ENCODE data around the gene RNFT1. TPM values are rescaled to one million over a fixed set of nuclear protein-coding genes. Genes with fewer than 3 reads are reported as not detected.
"Not testable (repeated sequence)": the region's sequence is repeated elsewhere in the genome, so short reads cannot be mapped to it uniquely, and the experiment has no call there.

Gene RNFT1
- total RNA-seq: 10 to 100 TPM; 23.9 to 25.0 TPM

GRCh38 chr17:59964482-59965328 is at the start of gene RNFT1:
TSS of gene RNFT1 (minus strand) at chr17:59964740. CDS start at chr17:59964663, 77 bp downstream.
- H3K36me3 Mint-ChIP-seq: peaks cover 3% of the 10 kb centered on the region
- DNase-seq: peak; percentile 97
- POLR2A ChIA-PET: interaction anchor here (0.6 to 1.8 kb wide), 7 partner anchors 72 to 632 kb away, joined by 3 to 11 read pairs (median 4); partner anchors contain the start of genes PTRH2, RPS6KB1, TUBD1 and VMP1
- peak within 1 kb of the TSS; percentile 96 for H3K27ac Mint-ChIP-seq
- peaks cover 15% of the 10 kb centered on the region for H3K4me1 Mint-ChIP-seq
- H3K4me3 Mint-ChIP-seq: peak within 1 kb of the TSS; percentile 97
- no peaks in the 10 kb centered on the region for H3K27me3 Mint-ChIP-seq
- peak; percentile 90 for ATAC-seq (ENCODE audit: low read depth)
- H3K9me3 Mint-ChIP-seq: no peaks in the 10 kb centered on the region

- DNase-seq; POLR2A ChIA-PET; H3K4me1 Mint-ChIP-seq; H3K27ac Mint-ChIP-seq; H3K27me3 Mint-ChIP-seq; H3K36me3 Mint-ChIP-seq; ATAC-seq (ENCODE audit: low read depth); H3K9me3 Mint-ChIP-seq; H3K4me3 Mint-ChIP-seq: not testable (repeated sequence)
Measured at GRCh38 chr17:60009326-60009725, 44.8 kb upstream of the RNFT1 start.

- H3K27me3 Mint-ChIP-seq; H3K4me3 Mint-ChIP-seq; H3K4me1 Mint-ChIP-seq; ATAC-seq (ENCODE audit: low read depth); H3K27ac Mint-ChIP-seq; DNase-seq; H3K36me3 Mint-ChIP-seq; H3K9me3 Mint-ChIP-seq; POLR2A ChIA-PET: not testable (repeated sequence)
Measured at GRCh38 chr17:60008377-60008776, 43.8 kb upstream of the RNFT1 start.

GRCh38 chr17:60006160-60006559 is 41.6 kb upstream of the RNFT1 start:
- ATAC-seq (ENCODE audit: low read depth): no peak

DNA sequence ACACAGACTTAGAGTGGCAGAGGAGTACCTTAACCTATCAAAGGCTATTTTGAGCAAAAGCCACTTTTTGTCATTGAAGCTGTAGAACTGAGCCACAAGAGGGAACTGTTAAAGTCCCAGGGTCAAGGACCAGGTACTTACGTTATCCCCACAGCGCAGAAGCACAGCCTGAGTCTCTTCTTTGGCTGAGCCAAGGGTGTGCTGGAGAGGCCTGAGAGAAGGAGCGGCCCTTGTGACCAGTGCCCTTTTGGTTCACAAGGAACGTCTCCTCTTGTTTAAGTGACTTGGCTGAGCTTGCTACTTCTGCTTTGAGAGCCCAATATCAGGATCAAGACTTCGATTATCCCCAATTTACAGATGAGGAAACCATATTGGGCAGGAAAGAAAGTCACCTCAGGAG is 40.0 kb upstream of the RNFT1 start:
- H3K27ac Mint-ChIP-seq; DNase-seq; POLR2A ChIA-PET; ATAC-seq (ENCODE audit: low read depth); H3K36me3 Mint-ChIP-seq; H3K4me1 Mint-ChIP-seq; H3K4me3 Mint-ChIP-seq; H3K9me3 Mint-ChIP-seq: not testable (repeated sequence)
- H3K27me3 Mint-ChIP-seq: peaks cover 12% of the 10 kb centered on the region

More at GRCh38 chr17:60006160-60006559, 41.6 kb upstream of the RNFT1 start:
- H3K36me3 Mint-ChIP-seq: no peaks in the 10 kb centered on the region
- POLR2A ChIA-PET: no interaction called here
- no peak for DNase-seq
- no peaks in the 10 kb centered on the region for H3K9me3 Mint-ChIP-seq
- no peaks in the 10 kb centered on the region for H3K4me1 Mint-ChIP-seq
- peaks cover 12% of the 10 kb centered on the region for H3K27me3 Mint-ChIP-seq
- no peak overlapping the region for H3K27ac Mint-ChIP-seq
- no peak overlapping the region for H3K4me3 Mint-ChIP-seq

GRCh38 chr17:60002405-60002804 is 37.9 kb upstream of the RNFT1 start:
- H3K4me3 Mint-ChIP-seq; H3K4me1 Mint-ChIP-seq; DNase-seq; POLR2A ChIA-PET; ATAC-seq (ENCODE audit: low read depth); H3K36me3 Mint-ChIP-seq; H3K9me3 Mint-ChIP-seq; H3K27ac Mint-ChIP-seq: not testable (repeated sequence)
- H3K27me3 Mint-ChIP-seq: peaks cover 15% of the 10 kb centered on the region

DNA sequence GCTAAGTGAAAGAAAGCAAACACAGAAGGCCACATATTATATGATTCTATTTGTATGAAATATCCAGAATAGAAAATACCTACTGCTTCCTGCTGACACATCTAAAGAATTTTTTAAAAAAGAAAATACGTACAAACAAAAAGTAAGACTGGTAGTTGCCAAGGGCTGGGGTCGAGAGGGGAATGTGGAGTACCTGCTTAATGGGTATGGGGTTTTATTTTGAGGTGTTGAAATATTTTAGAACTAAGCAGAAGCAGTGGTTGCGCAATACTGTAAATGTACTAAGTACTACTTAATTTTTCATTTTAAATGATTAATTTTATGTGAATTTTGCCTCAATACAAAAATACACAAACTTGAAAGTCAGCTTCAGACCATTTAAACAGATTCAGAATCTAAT is 32.1 kb upstream of the RNFT1 start:
- H3K9me3 Mint-ChIP-seq; H3K4me3 Mint-ChIP-seq; H3K27me3 Mint-ChIP-seq; POLR2A ChIA-PET; H3K4me1 Mint-ChIP-seq; H3K36me3 Mint-ChIP-seq; ATAC-seq (ENCODE audit: low read depth); H3K27ac Mint-ChIP-seq; DNase-seq: not testable (repeated sequence)

- ATAC-seq (ENCODE audit: low read depth); H3K9me3 Mint-ChIP-seq; H3K4me3 Mint-ChIP-seq; H3K27ac Mint-ChIP-seq; H3K4me1 Mint-ChIP-seq; DNase-seq; POLR2A ChIA-PET; H3K36me3 Mint-ChIP-seq; H3K27me3 Mint-ChIP-seq: not testable (repeated sequence)
Measured at GRCh38 chr17:59975166-59975565, 10.6 kb upstream of the RNFT1 start.

DNA sequence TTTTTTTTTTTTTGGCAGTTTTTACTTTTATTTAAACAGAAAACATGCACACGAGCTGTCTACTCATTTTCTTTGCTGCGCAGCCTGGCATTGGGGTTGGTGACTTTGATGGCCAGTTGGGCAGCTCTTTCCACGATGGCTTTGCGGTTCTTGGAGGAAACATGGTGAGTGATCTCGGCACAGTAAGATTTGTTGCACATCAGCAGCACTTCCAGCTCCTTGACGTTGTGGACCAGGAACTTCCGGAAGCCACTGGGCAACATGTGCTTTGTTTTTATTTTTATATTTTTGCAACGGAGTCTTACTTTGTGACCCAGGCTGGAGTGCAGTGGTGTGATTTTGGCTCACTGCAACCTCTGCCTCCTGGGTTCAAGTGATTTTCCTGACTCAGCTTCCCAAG is 8.9 kb upstream of the RNFT1 start:
- H3K36me3 Mint-ChIP-seq: not testable (repeated sequence)

GRCh38 chr17:59972778-59973177 is 8.2 kb upstream of the RNFT1 start:
- DNase-seq: no peak
- ATAC-seq (ENCODE audit: low read depth): no peak
- H3K36me3 Mint-ChIP-seq: no peaks in the 10 kb centered on the region
- H3K4me1 Mint-ChIP-seq: no peaks in the 10 kb centered on the region
- no peaks in the 10 kb centered on the region for H3K9me3 Mint-ChIP-seq
- peaks cover 6% of the 10 kb centered on the region for H3K27me3 Mint-ChIP-seq
- POLR2A ChIA-PET: no interaction called here
- H3K4me3 Mint-ChIP-seq: no peak overlapping the region
- no peak overlapping the region for H3K27ac Mint-ChIP-seq

More for the DNA sequence above, 8.9 kb upstream of the RNFT1 start:
- H3K27me3 Mint-ChIP-seq; ATAC-seq (ENCODE audit: low read depth); DNase-seq; H3K27ac Mint-ChIP-seq; H3K4me1 Mint-ChIP-seq; H3K9me3 Mint-ChIP-seq; H3K4me3 Mint-ChIP-seq; POLR2A ChIA-PET: not testable (repeated sequence)

- H3K27ac Mint-ChIP-seq; DNase-seq; H3K9me3 Mint-ChIP-seq; H3K27me3 Mint-ChIP-seq; ATAC-seq (ENCODE audit: low read depth); POLR2A ChIA-PET; H3K36me3 Mint-ChIP-seq; H3K4me1 Mint-ChIP-seq; H3K4me3 Mint-ChIP-seq: not testable (repeated sequence)
Measured at GRCh38 chr17:59971771-59972170, 7.2 kb upstream of the RNFT1 start.

DNA sequence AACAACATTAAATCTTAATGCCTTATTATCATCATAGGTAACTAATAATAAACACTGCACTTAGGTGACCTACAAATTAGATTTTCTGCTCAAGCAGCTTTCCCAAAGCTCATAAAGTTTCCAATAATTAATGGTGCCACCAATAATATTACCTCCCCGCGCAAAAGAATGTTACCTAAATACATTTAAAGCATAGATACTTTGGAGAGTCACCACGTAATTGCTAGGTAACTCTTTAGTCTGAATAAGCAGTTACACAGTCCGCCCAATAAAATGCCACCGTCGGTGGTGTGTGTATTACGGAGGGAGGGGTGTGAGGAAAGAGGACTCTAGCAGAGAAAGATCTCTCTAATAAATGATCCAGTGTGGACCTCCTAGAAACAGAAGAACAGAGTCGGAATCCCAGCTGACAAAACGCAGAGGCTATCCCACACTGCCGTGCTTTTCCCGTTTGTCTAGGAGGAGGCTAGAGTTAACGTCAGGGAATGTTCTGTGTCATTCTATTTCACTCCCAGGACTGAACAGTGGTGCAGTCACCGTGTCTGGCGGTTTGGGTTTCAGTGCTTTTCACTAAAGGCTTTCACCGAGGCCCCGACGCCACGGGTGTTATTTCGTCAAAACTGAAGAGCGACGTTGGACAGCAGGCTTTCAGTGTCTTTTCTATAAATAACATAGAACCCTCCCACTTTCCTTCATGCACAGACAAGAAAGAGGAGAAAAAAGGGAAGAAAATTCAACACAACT is 630 bp downstream of the RNFT1 start:
- H3K27ac Mint-ChIP-seq: peak overlapping the region; percentile 96
- peak overlapping the region; percentile 97 for H3K4me3 Mint-ChIP-seq
- peaks cover 7% of the 10 kb centered on the region for H3K36me3 Mint-ChIP-seq
- DNase-seq: no peak
- peaks cover 17% of the 10 kb centered on the region for H3K4me1 Mint-ChIP-seq
- POLR2A ChIA-PET: interaction anchor here (0.5 to 1.8 kb wide), 6 partner anchors 71 to 631 kb away, joined by 3 to 11 read pairs (median 4); partner anchors contain the start of genes PTRH2, RPS6KB1, TUBD1 and VMP1
- no peaks in the 10 kb centered on the region for H3K27me3 Mint-ChIP-seq
- no peaks in the 10 kb centered on the region for H3K9me3 Mint-ChIP-seq
- peak; percentile 56 for ATAC-seq (ENCODE audit: low read depth)

DNA sequence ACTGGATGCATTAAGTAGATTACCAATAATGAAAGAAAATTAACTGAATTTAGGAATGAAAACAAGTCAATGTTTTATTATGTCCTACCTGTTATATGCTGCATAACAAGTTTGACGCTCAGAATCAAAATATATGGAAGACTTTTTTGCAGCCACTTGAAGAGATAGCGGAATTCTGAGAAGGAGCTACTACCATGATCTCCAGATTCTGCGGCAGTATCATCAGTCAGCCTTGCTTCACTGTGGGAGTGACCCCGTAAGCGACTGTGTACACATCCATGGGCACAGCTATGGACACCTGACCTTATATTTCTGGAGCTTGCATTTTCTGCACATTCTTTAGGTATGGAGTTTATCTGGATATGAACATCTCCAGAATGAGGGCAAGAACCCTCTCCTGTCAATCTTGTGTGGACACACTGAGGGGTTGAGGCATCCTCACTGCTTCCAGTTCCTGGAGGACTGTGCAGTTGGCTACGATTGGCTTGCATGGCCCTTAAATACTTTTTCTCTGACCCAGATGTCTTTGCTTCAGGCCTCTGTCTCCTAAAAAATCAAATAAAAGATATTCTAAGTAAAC is 1.7 kb downstream of the RNFT1 start:
- DNase-seq (no peak), ATAC-seq (ENCODE audit: low read depth) (no peak)
- no peaks in the 10 kb centered on the region for H3K9me3 Mint-ChIP-seq
- H3K27me3 Mint-ChIP-seq: no peaks in the 10 kb centered on the region
- POLR2A ChIA-PET: no interaction called here
- H3K4me3 Mint-ChIP-seq: peak overlapping the region; percentile 97
- peaks cover 12% of the 10 kb centered on the region for H3K36me3 Mint-ChIP-seq
- peaks cover 17% of the 10 kb centered on the region for H3K4me1 Mint-ChIP-seq
- H3K27ac Mint-ChIP-seq: no peak overlapping the region
